NCI-H510A treated with DMSO at 0.1 percent for 48 hours (cell line): ENCODE measurements around the gene MTUS2.

Experiments
- DNase-seq: peaks from one replicate; lab custom pipeline; 2025; lab: John Stamatoyannopoulos, UW

Gene MTUS2

DNA sequence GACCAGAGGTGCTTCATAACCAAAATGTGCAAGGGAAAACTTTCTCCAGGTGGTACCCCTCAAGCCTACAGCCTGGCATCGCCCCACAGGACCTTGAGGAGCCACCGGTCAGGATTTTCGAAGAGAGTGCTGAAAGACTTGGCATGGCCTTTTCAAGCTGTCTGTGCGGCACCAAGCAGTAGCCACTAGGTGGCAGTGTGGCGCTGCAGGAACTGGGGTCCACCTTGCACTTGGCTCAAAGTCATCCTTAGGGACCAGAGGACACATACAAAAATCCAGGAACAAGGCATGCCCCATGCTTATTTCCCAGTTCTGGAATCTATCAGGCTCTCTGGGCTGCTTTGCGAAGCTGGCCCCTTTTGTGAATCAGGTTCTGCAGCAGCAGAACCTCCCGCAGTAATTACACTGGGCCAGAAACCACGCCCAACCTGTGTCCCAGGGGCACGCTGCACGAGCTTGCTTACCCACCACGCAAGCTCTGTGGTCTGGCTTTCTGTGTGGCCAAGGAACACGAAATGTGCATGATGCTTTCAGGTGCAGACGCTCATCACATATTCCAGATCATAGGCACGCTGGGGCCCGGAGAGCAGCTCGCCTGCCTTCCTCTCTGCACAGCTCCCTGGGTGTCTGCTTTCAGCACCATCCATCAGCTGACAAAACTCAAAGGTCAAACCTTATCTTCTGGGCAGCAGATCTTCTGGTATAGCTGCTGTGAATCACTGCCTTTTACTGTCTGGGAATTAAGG lies 688.2 kb downstream of the MTUS2 start:
- peak; percentile 71 for DNase-seq

DNA sequence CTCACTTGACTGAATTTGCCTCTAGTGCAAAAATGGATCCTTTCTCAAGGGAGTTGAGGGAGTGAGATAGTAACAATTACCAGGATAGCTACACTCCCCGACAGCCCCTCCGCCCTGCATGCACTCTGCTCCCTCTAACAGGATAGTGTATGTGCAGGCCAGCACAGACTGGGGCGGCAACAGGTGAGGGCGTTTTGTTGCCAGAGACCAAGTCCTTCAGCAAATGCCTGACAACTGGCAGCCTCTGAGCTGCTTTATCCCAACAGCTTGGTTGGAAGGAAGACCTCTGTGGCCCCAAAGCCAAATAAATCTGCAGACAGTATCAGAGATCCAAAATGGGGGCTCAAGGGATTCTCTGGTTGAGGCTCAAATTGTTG lies 688.7 kb downstream of the MTUS2 start:
- DNase-seq: no peak

DNA sequence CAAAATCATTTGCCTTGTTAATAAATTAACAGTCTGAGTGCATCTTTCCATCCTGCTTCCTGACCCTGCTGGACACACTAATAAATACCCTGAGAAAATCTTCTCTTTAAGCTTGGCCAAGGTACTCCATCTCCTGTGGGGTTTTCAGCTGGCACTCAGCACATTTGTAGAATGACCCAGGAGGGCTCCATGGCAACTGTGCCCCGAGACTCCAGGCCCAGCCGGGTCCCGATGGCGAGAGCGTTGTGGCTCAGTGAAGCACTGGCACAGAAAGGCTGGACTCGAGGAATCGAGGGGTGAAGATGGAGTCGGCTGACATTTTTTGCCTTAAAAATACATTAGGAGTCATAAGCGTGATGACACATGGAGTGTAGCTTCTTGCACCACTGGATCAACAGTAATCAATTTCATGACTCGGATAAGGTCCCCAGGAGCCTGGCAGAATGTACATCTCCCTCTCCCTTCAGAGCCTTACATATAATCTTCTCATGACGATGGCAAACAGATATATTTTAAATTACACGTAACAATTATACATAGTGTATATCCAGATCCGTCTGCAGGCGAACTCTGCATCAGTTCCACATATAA lies 690.0 kb downstream of the MTUS2 start:
- no peak for DNase-seq

DNA sequence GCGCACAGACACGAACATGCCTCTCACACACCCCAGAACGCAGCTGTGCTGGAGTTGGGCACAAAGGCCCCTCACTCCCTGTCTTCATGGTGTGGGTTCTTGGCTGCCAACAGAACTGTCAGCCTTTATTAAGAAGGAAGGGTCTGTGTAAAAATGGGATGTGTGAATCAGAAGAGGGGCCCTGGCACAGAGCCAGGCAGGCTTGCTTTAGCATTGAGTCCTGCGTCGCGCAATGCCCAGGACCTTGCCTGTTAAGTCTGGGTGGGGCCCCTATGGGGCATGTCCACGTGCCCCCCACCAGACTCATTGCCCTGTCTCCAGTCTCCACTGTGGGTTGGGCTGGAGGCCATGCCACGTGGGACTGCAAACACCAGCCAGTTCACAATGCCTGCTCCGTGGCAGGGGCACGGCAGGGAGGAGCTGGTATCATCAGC lies 690.5 kb downstream of the MTUS2 start:
- no peak for DNase-seq

DNA sequence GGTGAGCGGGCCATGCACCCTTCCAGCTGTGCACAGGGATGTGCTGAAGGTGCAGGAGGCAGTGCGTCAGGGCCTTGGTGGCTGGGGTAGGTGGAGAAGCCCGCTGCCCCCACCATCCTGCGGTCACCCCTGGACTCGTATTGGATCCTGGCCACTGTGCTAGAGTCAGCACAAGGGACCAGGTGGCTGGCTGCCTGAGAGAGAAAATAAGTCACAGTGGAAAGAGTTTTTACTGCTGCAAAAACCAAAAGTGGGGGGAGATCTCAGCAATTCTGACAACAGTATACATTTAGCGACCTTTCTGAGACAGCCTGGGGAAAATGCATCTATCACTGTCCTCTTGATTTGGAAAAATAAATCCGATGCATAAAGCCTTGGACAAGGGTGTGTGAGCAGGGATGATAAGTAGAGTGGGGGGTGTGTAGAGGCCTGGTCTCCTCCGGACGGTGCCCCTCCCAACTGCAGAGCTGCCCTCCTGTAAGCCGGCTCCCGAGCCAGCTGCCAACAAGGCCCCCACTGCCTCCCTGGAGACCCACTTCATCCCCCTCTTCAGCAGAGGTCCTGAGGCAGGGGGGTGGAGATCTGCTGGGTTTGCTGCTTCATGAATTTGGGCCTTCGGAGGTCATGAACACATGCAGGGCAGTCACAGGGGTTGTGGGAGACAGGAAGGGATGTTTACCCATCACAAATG lies 691.1 kb downstream of the MTUS2 start:
- DNase-seq: no peak

DNA sequence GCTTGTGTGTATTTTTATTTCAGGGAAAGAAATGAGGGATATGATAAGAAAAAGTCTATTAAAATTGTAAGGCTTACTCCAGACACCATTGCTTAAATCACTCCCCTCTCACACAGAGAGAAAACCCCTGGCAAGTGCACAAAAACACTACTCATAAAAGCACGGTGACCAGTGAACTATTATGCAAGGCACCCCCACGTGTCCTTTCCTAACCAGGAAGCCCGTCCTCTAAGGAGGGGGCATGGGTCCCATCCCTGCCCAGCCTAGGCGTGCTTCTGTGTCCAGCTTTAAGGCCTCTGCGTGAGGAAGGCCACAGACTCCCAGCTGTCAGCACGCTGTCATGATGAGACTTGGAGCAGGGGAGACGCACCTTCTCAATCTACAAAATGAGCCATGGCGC lies 691.8 kb downstream of the MTUS2 start:
- no peak for DNase-seq

DNA sequence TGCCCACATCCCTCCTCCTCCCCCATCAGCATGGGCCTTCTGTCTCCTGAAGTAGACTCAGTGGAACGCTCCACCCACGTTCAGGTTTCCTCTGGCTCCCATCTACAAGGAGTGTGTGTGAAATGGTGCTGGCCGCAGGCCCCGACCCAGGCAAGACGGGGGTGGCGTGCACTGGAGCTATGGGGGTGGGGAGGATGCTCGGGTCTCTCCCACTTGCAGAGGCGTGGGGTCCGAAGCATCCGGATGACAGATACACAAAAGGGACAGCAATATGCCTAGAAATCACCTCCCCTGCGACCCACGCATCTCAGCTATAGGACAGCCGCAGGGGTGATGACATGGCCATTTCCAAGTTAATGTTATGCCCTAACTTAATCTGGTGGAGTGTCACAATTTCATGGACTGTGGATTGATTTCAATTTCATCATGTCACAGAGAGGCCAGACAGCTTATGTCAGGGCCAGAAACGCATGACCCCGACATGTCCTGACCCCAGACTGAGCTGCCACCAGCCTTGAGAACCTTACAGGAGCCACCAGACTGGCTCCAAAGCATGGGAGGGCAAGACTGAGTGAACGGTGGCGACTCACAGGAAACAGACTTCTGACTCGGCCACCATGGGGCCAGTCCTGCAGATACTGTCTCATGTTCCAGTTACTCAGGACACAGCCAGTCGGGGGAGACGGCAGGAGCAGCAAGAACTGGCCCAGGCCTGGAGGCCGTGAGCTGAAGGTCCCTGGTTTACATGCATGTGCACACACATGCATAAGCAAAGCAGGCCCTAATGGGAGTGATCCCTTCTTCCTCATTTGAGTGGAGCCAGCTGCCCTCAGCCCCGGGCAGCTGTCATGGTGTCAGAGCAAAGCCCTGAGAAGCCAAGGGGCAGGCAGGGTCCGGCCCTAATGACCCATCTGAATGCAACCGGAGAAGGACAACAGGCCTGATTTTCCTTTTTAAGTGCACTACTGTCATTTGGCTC lies 693.2 kb downstream of the MTUS2 start:
- DNase-seq: no peak

DNA sequence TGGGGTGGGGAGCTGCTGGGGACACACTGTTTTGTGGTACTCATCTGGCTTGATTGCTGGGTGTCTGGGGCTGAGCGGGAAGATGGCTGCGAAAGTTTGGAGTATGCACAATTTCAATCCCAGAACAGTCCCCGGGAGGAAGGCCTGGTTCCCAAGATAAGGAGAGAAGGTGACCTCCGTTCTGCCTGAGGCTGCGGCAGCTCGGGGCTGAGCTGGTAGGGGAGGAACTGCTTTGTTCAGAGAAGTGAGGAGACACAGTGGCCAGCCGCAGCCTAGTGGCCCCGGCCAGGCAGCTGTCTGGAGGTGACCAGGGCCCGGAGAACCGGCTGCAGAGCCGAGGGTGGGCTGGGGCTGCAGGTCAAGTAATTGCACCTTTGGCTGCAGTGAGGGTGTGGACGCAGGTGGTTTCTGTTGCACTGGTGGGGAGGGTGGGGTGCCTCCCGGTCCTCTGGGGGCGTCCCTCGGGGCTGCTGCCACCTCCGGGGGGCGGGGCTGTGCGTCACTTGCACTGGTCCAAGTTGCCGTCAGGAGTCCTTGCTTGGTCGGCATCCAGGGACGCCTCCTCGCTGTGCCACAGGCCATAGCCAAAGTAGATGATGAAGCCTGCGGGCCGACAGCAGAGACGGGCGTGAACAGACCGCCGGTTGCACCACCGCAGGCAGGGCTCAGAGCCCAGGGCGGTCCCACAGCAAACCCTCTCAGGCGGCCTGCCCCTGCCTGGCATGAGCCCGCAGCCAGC lies 694.0 kb downstream of the MTUS2 start:
- DNase-seq: no peak

DNA sequence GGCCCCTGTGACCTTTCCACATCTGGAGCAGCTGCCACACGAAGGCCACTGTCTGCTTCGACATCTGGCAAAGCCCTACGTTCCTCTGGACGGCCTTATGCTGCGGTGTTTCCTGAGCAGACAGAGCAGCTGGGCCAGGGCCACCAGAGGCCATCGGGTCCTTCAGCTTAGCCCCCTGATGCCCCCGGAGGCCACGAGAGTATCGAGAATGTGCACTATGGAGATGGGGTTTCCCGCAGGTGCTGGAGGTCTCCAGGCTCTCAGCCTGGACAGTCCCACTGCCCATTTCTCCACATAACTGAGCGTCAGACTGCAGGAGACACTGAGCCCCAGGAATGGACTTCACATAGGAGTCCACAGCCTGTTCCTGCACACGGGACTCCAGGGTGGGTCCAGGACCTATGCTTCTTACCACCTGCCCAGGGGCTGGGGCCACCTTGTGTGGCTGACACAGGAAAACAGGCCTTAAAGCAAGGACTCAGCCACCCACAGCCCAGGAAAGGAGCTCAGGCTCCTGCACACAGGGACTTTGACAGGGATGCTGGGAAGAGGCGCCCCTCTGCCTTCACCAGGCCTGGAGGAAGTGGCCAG lies 694.7 kb downstream of the MTUS2 start:
- DNase-seq: no peak

DNA sequence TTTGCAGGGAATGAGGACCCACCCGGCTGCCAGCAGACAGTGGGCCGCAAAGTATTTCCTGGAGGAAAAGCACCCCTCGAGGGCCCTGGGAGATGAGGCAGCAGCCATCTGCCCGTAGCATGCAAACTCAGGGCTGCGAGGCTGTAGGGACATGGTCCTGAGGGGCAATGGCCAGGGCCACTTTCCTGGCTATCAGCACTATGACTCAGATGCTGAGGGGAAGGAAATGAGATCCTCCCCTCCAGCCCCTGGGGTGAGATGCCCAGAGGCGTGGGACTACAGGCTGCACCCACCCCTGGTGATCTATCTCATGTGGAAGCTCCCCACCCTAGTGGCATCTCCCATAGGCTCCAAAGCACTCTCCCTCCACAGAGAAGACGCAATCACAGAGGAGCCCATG lies 695.2 kb downstream of the MTUS2 start:
- DNase-seq: no peak

DNA sequence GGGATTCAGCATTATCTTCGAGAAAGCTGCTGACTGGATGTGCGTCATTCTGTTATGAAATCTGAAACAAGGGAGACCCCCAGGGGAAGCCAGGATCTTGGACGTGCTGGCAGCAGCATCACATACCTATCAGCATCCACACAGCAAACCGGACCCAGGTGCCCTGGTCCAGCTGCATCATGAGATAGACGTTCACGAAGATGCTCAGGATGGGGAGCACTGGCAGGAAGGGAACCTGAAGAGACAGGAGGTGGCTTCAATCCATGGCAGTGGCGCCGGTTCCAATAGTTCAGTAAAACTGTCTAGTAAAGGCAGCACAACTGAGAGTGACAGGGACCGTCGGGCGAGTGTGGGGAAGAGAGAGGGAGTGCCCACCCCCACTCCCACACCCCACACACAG lies 695.9 kb downstream of the MTUS2 start:
- DNase-seq: no peak

DNA sequence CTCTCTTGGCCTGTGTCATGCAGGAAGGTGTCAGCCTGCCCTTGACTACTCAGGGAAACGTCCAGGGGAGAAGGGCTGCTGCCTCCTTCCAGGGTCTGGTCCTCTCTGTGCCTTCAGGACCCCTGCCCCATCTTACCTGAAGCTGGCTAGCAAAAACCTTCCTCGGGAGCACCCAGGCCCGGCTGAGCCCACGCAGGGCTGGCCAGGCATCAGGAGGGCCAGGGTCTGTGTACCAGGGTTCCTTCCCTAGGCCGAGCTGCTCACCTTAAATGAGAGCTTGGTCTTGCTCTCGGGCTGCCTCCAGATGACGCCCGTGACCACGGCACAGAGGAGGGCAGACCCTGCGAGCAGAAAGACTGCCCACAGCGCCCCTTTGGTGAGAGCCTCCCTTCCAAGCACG lies 696.7 kb downstream of the MTUS2 start:
- no peak for DNase-seq

DNA sequence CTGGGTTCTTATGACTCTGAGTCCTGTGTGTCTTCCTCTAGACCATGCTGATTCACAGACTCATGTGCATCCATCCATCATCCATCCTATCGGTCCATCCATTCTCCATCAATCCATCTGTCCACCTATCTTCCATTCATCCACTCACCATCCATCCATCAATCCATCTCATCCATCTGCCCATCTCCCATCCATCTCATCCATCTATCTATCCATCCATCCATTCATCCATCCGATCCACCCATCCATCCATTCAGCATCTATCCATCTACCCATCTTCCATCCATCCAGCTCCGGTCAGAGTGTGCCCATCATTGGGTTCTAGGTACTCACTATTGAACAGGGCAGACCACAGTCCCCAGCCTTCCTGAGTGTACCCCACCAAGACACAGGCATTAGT lies 699.8 kb downstream of the MTUS2 start:
- DNase-seq: no peak

DNA sequence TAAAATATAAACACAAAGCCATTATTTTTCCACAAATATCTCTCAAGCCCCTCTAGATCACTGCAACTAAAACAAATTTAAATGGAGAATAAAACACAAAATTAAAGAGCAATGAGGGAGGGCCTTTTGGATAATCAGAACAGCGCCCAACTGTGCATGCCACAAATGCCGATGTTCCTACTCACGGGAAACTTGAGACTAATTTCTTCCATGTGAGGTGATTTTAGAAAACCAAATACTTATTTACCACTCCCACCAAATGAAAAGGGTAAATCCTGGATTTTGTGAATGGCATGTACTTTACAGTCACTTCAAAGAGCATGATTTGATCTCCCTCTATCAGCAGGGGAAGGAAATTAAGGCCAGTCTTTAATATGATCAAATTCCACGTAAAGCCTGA lies 700.5 kb downstream of the MTUS2 start:
- no peak for DNase-seq

DNA sequence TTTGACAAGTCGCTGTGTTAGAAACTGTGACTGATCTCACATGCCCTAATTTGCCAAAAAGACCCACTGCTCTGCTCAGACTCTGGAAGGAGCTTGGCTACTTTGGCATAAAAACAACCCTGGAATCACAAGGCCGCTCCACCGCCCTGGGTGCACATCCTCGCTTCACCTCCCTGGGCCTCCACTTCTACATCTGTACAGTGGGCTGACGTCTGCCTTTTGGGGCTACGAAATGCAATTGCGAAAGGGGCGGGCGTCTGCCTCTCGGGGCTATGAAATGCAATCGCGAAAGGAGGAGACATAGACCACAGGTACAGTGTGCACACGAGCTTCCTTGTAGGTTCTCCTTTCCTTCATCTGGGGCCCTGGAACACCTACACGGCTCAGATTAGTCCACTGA lies 701.2 kb downstream of the MTUS2 start:
- DNase-seq: no peak

DNA sequence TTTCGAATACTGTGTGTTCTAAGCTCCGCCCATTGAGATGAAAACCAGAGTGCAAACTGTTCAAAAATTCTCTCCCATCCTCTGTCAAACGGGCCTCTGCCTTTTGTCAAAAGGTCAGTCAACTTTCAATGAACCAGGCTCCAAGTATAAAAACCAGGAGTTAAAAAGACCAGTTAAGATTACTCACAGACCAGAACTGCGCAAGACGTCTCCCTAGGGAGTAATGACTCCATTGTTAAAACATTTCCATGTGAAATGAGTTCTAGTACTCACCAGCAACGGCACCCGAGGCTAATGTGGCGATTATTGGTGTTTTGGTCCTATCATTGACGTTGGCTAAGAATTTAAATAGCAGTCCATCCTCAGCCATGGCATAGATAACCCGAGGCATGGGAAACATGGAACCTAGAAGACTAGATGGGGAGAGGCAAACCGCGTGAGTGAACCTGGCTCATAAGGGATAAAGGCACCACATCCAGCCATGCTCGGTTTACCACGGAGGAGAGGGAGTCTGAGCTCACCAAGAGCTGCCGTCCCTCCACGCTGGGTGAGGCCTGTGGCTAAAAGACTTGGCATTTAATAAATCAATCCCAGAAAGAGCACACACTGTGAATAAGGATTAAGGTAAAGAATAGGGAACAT lies 702.0 kb downstream of the MTUS2 start:
- no peak for DNase-seq

DNA sequence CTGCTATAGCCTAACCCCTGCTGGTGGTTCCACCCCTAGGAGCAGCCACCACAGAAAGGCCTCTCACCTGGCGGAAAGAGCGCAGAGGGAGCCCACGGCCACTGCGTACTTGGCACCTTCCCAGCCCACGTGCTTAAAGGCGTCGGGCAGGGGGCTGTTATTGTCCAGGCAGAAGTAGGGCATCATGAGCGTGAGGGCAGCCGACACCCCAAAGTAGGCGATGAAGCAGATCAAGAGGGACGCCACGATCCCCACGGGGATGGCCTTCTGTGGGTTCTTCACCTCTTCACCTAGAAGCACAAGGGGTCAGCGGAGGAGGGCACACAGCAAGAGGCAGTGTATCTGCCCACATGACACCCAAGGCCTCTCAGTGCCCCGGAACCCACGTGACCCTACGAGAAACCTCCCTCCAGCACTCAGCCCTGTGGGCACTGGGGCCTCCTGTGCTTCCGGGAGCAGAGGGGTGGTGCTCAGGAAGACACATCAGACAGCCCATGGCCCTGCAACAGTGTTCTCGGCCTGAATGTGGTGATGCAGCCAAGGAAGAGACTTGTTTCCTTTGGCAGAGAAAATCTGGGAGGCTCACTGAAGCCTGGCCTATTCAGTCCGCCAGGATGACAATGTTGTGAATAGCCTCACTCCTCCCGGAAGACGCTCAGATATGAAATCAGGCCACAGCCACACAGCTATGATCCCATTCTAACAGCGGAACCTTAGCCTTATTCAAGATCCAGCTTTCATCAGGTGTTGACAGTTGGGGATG lies 703.2 kb downstream of the MTUS2 start:
- DNase-seq: no peak

DNA sequence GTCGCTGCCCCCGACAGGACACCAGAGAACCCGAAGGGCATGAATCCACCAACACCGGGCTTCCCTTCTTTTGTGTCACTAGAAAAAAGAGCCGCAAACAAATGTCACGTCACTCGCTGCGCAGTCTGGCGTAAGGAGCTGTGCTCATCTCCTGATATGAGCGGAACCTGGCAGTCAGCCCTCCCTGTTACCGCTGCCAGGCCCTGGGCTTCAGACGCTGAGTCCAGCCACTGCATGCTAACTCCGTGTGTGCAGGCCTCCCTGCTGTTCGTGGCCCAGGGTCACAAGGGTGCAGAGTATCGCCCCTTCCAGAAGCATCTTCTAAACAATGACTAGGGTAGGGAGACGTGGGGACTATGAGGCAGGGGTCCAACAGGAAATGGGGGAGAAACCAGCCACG lies 704.0 kb downstream of the MTUS2 start:
- DNase-seq: no peak

DNA sequence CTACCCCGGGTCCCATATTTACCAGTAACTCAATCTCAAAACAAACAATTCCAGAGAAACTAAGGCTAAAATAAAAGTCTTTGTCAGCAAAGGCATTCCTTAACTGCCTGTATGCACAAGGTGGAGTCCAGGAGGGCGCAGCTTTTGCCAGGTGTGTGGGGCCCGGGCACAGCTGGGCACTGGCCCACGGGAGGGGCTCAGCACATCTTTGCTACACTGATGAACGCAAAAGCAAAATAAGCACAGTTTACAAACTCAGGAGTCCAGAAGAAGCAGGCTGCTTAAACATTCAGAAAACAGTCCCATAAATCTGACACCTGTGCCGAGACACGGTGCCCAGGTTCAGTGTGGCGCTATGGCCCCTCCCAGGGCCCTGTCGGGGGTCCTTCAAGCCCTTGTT lies 704.5 kb downstream of the MTUS2 start:
- DNase-seq: no peak

DNA sequence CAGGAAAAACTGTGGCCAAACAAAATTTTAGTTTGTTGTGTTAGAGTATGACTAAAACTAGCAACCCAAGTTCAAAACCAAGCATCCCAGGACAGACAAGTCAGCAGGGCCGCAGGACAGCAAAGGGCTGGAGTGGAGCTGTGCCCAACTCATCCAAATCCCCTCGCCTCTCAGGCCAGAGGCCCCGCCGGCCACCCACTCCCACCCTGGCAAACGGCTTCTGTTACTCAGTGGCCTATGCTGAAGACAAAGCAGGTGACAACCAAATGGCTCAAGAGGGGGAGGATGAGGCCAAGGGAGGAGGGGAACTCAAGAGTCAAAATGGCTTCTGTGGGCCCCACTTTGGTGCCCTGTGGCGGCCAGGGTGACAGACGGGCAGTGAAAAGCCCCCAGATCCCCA lies 705.6 kb downstream of the MTUS2 start:
- DNase-seq: no peak
